HepG2 (cell line): ENCODE data around the gene TANC1. TPM values are rescaled to one million over a fixed set of nuclear protein-coding genes. Genes with fewer than 3 reads are reported as not detected.

Experiments
- ATAC-seq: fragments of 200-7000 bp; cut with Tn5 transposase; 3 replicates; pipeline ENCODE4 v1.9.1; 2020; ENCODE audit warnings: mild to moderate bottlenecking, moderate library complexity
- BruUV-seq: library from RNA; stranded (reverse); fragments of 400-500 nt; replicated peaks from 2 replicates; lab custom pipeline; 2021; lab: Mats Ljungman, UMichigan
- CTCF ChIA-PET: fragments of 300-600 bp; formaldehyde crosslinking; extraction: SDS; loops from one replicate; lab custom pipeline; 2021; ENCODE audit warnings: low total read pairs, inconsistent platforms, low intra/inter-chr PET ratio; lab: Yijun Ruan, JAX
- POLR2A ChIA-PET: fragments of 350-600 bp; sonication (Branson Sonifier 250); formaldehyde crosslinking; loops from one replicate; lab custom pipeline; 2020; ENCODE audit warnings: antibody characterized with exemption, inconsistent platforms; lab: Yijun Ruan, JAX
- DNase-seq: peaks from one replicate; pipeline ENCODE4 v3.0.0-alpha.2; 2015; ENCODE audit warnings: low spot score
- FAIRE-seq: peaks from 3 replicates; lab custom pipeline; 2011; peaks lifted over from hg19 to GRCh38; lab: Jason Lieb, UNC
- H2AFZ ChIP-seq: one replicate; pipeline ENCODE4 v1.6.1; 2011; ENCODE audit warnings: low read length, inconsistent platforms
- H3K27ac ChIP-seq: fragments of 300-600 bp; 3 replicates; pipeline ENCODE4 v1.8.0; 2011; ENCODE audit warnings: mixed run types, mild to moderate bottlenecking, mixed read lengths, low read length, inconsistent platforms; ENCODE audit not compliant: insufficient read depth; ENCODE audit errors: extremely low read length
- H3K27me3 ChIP-seq, 2 experiments: fragments of 200-600 bp in 1 of 2; 2 replicates in 1 of 2; 3 replicates in 1 of 2; pipeline versions ENCODE4 v1.6.0 to v1.8.0; 2011; ENCODE audit warnings: low read length in 2 of 2, mild to moderate bottlenecking in 2 of 2, moderate library complexity in 2 of 2, inconsistent platforms in 1 of 2; ENCODE audit not compliant: insufficient read depth in 2 of 2, control insufficient read depth in 1 of 2
- H3K36me3 ChIP-seq, 2 experiments: fragments of 200-600 bp in 1 of 2; replicated peaks in 1 of 2; 2 replicates in 1 of 2; 3 replicates in 1 of 2; pipeline versions ENCODE4 v1.5.1 to v1.8.0; 2011; ENCODE audit warnings: low read length in 2 of 2, inconsistent platforms in 1 of 2; ENCODE audit not compliant: insufficient read depth in 2 of 2, control insufficient read depth in 1 of 2
- H3K4me1 ChIP-seq: 2 replicates; pipeline ENCODE4 v1.5.1; 2012; ENCODE audit warnings: low read length, inconsistent platforms; ENCODE audit not compliant: insufficient read depth
- H3K4me2 ChIP-seq: 2 replicates; pipeline ENCODE4 v1.6.0; 2011; ENCODE audit warnings: low read depth, low read length, inconsistent platforms
- H3K4me3 ChIP-seq, 3 experiments: fragments of 200-600 bp in 1 of 3; sonication (generic), shearing (Covaris generic) in 1 of 3; replicated peaks in 1 of 3; 2 replicates each; pipeline ENCODE4 v1.5.1; 2011 to 2016; ENCODE audit warnings: low read length in 3 of 3, inconsistent platforms in 2 of 3, low read depth in 2 of 3, mild to moderate bottlenecking in 2 of 3, control low read depth in 1 of 3, mixed read lengths in 1 of 3; ENCODE audit not compliant: insufficient read depth in 1 of 3
- H3K79me2 ChIP-seq: one replicate; pipeline ENCODE4 v1.6.1; 2011; ENCODE audit warnings: low read length, inconsistent platforms; ENCODE audit not compliant: insufficient read depth
- H3K9ac ChIP-seq: 2 replicates; pipeline ENCODE4 v1.6.0; 2011; ENCODE audit warnings: mild to moderate bottlenecking, low read depth, low read length, inconsistent platforms; ENCODE audit not compliant: insufficient read depth
- H3K9me3 ChIP-seq: 2 replicates; pipeline ENCODE4 v1.5.1; 2012; ENCODE audit warnings: mild to moderate bottlenecking, low read length
- H4K20me1 ChIP-seq: 2 replicates; pipeline ENCODE4 v1.6.0; 2011; ENCODE audit warnings: inconsistent platforms, mild to moderate bottlenecking, low read length, moderate library complexity; ENCODE audit not compliant: insufficient read depth
- AFF4 ChIP-seq: sonication (generic); formaldehyde crosslinking; IDR thresholded peaks from 2 replicates; pipeline ENCODE4 v1.4.0; 2020; ENCODE audit warnings: missing genetic modification reagents
- CEBPB ChIP-seq: IDR thresholded peaks from 2 replicates; pipeline ENCODE4 v1.6.1; 2011; ENCODE audit warnings: low read depth, low read length, improper control_type of control experiment, borderline replicate concordance
- EP300 ChIP-seq, 3 experiments: sonication (generic) in 1 of 3; formaldehyde crosslinking in 1 of 3; IDR thresholded peaks; 2 replicates each; pipeline versions ENCODE4 v1.5.1 to v1.6.1; 2011 to 2020; ENCODE audit warnings: low read depth in 2 of 3, low read length in 2 of 3, borderline replicate concordance in 1 of 3, improper control_type of control experiment in 1 of 3, mild to moderate bottlenecking in 1 of 3, missing genetic modification reagents in 1 of 3, moderate library complexity in 1 of 3
- HOXA5 ChIP-seq: sonication (generic); formaldehyde crosslinking; IDR thresholded peaks from 2 replicates; pipeline ENCODE4 v1.4.0; 2020; ENCODE audit warnings: missing genetic modification reagents
- LCORL ChIP-seq, 2 experiments: fragments of 450-650 bp in 1 of 2; sonication (generic) in 1 of 2; formaldehyde crosslinking in 1 of 2; IDR thresholded peaks; 2 replicates each; pipeline versions ENCODE4 v1.5.0 to v1.6.1; 2017 to 2020; ENCODE audit warnings: antibody characterized with exemption in 1 of 2, missing genetic modification reagents in 1 of 2
- RFX3 ChIP-seq: IDR thresholded peaks from 2 replicates; pipeline ENCODE4 v1.6.1; 2016; ENCODE audit warnings: missing biosample characterization, missing genetic modification reagents
- TEF ChIP-seq: sonication (generic); formaldehyde crosslinking; IDR thresholded peaks from 2 replicates; pipeline ENCODE4 v1.5.0; 2020; ENCODE audit warnings: missing genetic modification reagents
- ZBTB26 ChIP-seq: IDR thresholded peaks from 2 replicates; pipeline ENCODE4 v1.6.1; 2016; ENCODE audit warnings: missing compliant biosample characterization, missing genetic modification reagents, borderline replicate concordance
- ZBTB42 ChIP-seq: sonication (generic); formaldehyde crosslinking; IDR thresholded peaks from 2 replicates; pipeline ENCODE4 v1.5.0; 2020; ENCODE audit warnings: mild to moderate bottlenecking, missing genetic modification reagents
- ZFP90 ChIP-seq: sonication (generic); formaldehyde crosslinking; IDR thresholded peaks from 2 replicates; pipeline ENCODE4 v1.8.0; 2022; ENCODE audit warnings: missing genetic modification reagents, mild to moderate bottlenecking, inconsistent platforms, borderline replicate concordance
- ZKSCAN1 ChIP-seq: fragments of 150-350 bp; IDR thresholded peaks from 2 replicates; pipeline ENCODE4 v1.6.1; 2014; ENCODE audit warnings: low read length
- ZNF234 ChIP-seq: sonication (generic); formaldehyde crosslinking; conservative IDR thresholded peaks from 2 replicates; pipeline ENCODE4 v1.5.1; 2020; ENCODE audit warnings: mild to moderate bottlenecking, missing genetic modification reagents
- ZNF431 ChIP-seq: sonication (generic); formaldehyde crosslinking; IDR thresholded peaks from 2 replicates; pipeline ENCODE4 v1.9.0; 2022; ENCODE audit warnings: missing genetic modification reagents, low read depth, mild to moderate bottlenecking, borderline replicate concordance
- ZNF530 ChIP-seq: sonication (generic); formaldehyde crosslinking; IDR thresholded peaks from 2 replicates; pipeline ENCODE4 v1.5.0; 2020; ENCODE audit warnings: low read depth, mild to moderate bottlenecking, missing genetic modification reagents
- ZNF589 ChIP-seq: sonication (generic); formaldehyde crosslinking; conservative IDR thresholded peaks from 2 replicates; pipeline ENCODE4 v1.8.0; 2022; ENCODE audit warnings: mild to moderate bottlenecking, moderate library complexity, missing genetic modification reagents
- ZNF670 ChIP-seq: sonication (generic); formaldehyde crosslinking; IDR thresholded peaks from 2 replicates; pipeline ENCODE4 v1.8.0; 2022; ENCODE audit warnings: mild to moderate bottlenecking, missing genetic modification reagents, borderline replicate concordance
- ZNF7 ChIP-seq: IDR thresholded peaks from 2 replicates; pipeline ENCODE4 v1.6.1; 2016; ENCODE audit warnings: missing biosample characterization, missing genetic modification reagents
- WGBS: methylation state at CpG from one replicate; pipeline ENCODE4 v1.1.6; 2017; ENCODE audit warnings: low lambda C conversion rate; 5-methylcytosine and 5-hydroxymethylcytosine counted together
- in situ Hi-C: cut with HindIII; loops from 2 replicates; pipeline ENCODE4 v1.10.0; 2017; ENCODE audit warnings: low pct_unique_long_range_greater_than_20kb; ENCODE audit not compliant: extremely low pct_ligation_motif_present
- intact Hi-C: fragments of 100-400 bp; cut with micrococcal nuclease; formaldehyde crosslinking; loops from one replicate; pipeline ENCODE4 v1.10.0; 2022; ENCODE audit not compliant: unreplicated experiment
- polyA plus RNA-seq, 8 experiments: library from polyadenylated mRNA; depleted of rRNA in 3 of 8; stranded (reverse) in 7 of 8; unstranded in 1 of 8; fragments of >200 nt; fragmentation: Illumina TruSeq in 4 of 8; extraction: Trizol in 4 of 8; gene quantifications; 2 replicates each; pipeline versions ENCODE4 v1.2.1 to v1.2.3, GENCODE V29; 2011 to 2016; ENCODE audit warnings: low read depth in 4 of 8, missing spikeins in 1 of 8, mixed read lengths in 1 of 8; ENCODE audit not compliant: insufficient read depth in 1 of 8
- total RNA-seq, 5 experiments: library from RNA; depleted of rRNA; stranded (reverse); fragments of >200 nt; fragmentation: Illumina TruSeq; extraction: Trizol; gene quantifications; 2 replicates each; pipeline ENCODE4 v1.2.3, GENCODE V29; 2016; ENCODE audit warnings: low read depth in 1 of 5

The TANC1 gene
- total and polyA plus RNA-seq, 2 of the 13 experiments (the other 11 are each of a cell fraction or from before 2014, with no cell fraction given): 2.3 to 5.6 TPM

- DNase-seq (no peak), FAIRE-seq (no peak), ATAC-seq (peak; percentile 45; the same call in 1 of the 3 replicates)
- Histone ChIP-seq H3K4me3 (no peak overlapping the region), H3K4me1 (no peaks in the 10 kb centered on the region), H3K4me2 (no peak overlapping the region), H2AFZ (no peak overlapping the region), H3K79me2 (no peaks in the 10 kb centered on the region), H3K9ac (no peak overlapping the region), H3K27me3 (no peaks in the 10 kb centered on the region), H3K9me3 (no peaks in the 10 kb centered on the region), H4K20me1 (no peaks in the 10 kb centered on the region), H3K36me3 (no peaks in the 10 kb centered on the region; a peak in 1 of 5 replicates), H3K27ac (no peak overlapping the region)
- intact Hi-C loops: no loop called here
- TF ChIP-seq ZFP90 (CRISPR knock-in tag): no peak
- no peak for TF ChIP-seq LCORL (IDR thresholded peaks at IDR 0.05)
- no peak for TF ChIP-seq LCORL (CRISPR knock-in tag; IDR thresholded peaks at IDR 0.05)
- TF ChIP-seq ZBTB26 (CRISPR knock-in tag): no peak
- TF ChIP-seq ZNF234 (CRISPR knock-in tag): no peak
- TF ChIP-seq RFX3 (CRISPR knock-in tag): no peak
- TF ChIP-seq ZNF589 (CRISPR knock-in tag): no peak
- TF ChIP-seq ZNF530 (CRISPR knock-in tag): no peak
- no peak for TF ChIP-seq ZNF431 (CRISPR knock-in tag)
- TF ChIP-seq ZBTB42 (CRISPR knock-in tag): no peak
- TF ChIP-seq HOXA5 (CRISPR knock-in tag): no peak
- no peak for TF ChIP-seq ZNF7 (CRISPR knock-in tag)
- no peak for TF ChIP-seq ZNF670 (CRISPR knock-in tag)
- TF ChIP-seq EP300 (IDR thresholded peaks at IDR 0.05; ENCODE audit: low read depth in 2 of 2, low read length in 2 of 2): no peak
- TF ChIP-seq EP300 (CRISPR knock-in tag; IDR thresholded peaks at IDR 0.05; ENCODE audit: borderline replicate concordance): no peak
- TF ChIP-seq CEBPB: no peak
- TF ChIP-seq ZKSCAN1: no peak
- TF ChIP-seq AFF4 (CRISPR knock-in tag): no peak
- no peak for TF ChIP-seq TEF (CRISPR knock-in tag)
- WGBS: 81% methylated on average over 1 of the region's 1 CpG
- in situ Hi-C loops: no loop called here
- BruUV-seq: no TSS peak
- ChIA-PET CTCF (no interaction called here), POLR2A (no interaction called here)
These were observed 200.3 kb downstream of the TANC1 start for GRCh38 chr2:159168707-159169106.
